Progenitor cell of endocrine pancreas (in vitro differentiated cells): Measurements from ENCODE around the gene RPA1. TPM values are rescaled to one million over a fixed set of nuclear protein-coding genes. Genes with fewer than 3 reads are reported as not detected.

Experiments used
- DNase-seq: peaks from one replicate; pipeline ENCODE4 v3.0.0; 2021; ENCODE audit warnings: low spot score; ENCODE audit not compliant: unreplicated experiment
- H3K27ac Mint-ChIP-seq: 2 replicates; pipeline ENCODE4 v1.8.0; 2021; ENCODE audit warnings: mild to moderate bottlenecking, moderate library complexity, mixed read lengths
- H3K27me3 Mint-ChIP-seq: 2 replicates; pipeline ENCODE4 v1.8.0; 2021; ENCODE audit warnings: mixed read lengths
- H3K36me3 Mint-ChIP-seq: 2 replicates; pipeline ENCODE4 v1.8.0; 2022; ENCODE audit warnings: mixed read lengths; ENCODE audit not compliant: insufficient read depth
- H3K4me1 Mint-ChIP-seq: 2 replicates; pipeline ENCODE4 v1.8.0; 2021; ENCODE audit warnings: low read depth, mixed read lengths
- H3K4me3 Mint-ChIP-seq: 2 replicates; pipeline ENCODE4 v1.8.0; 2021; ENCODE audit warnings: low read depth, mild to moderate bottlenecking, moderate library complexity, mixed read lengths
- H3K9me3 Mint-ChIP-seq: 2 replicates; pipeline ENCODE4 v1.8.0; 2021; ENCODE audit warnings: low read depth, mixed read lengths
- CTCF ChIP-seq: fragments of 200-600 bp; sonication (generic); IDR thresholded peaks from one replicate; pipeline ENCODE4 v1.5.0; 2021; ENCODE audit warnings: antibody characterized with exemption, mild to moderate bottlenecking; ENCODE audit not compliant: unreplicated experiment
- total RNA-seq: library from RNA; stranded (reverse); gene quantifications from 2 replicates; pipeline ENCODE4 v1.2.1, GENCODE V29; 2021

The RPA1 gene
- total RNA-seq, 1 donor from 2014 or later = 119 TPM

GRCh38 chr17:1912146-1912545, 82.3 kb downstream of the RPA1 start:
- H3K27me3 Mint-ChIP-seq = peaks cover 49% of the 10 kb centered on the region
- H3K27ac Mint-ChIP-seq = no peak overlapping the region
- no peak for TF ChIP-seq CTCF
- H3K36me3 Mint-ChIP-seq = no peaks in the 10 kb centered on the region
- H3K9me3 Mint-ChIP-seq = no peaks in the 10 kb centered on the region
- no peak for DNase-seq
- H3K4me3 Mint-ChIP-seq = no peak overlapping the region
- peaks cover 16% of the 10 kb centered on the region for H3K4me1 Mint-ChIP-seq

- Mint-ChIP-seq H3K9me3 (no peaks in the 10 kb centered on the region), H3K27me3 (peaks cover 39% of the 10 kb centered on the region), H3K36me3 (no peaks in the 10 kb centered on the region), H3K27ac (no peak overlapping the region), H3K4me3 (no peak overlapping the region), H3K4me1 (peaks cover 15% of the 10 kb centered on the region)
- no peak for TF ChIP-seq CTCF
- no peak for DNase-seq
Measured at GRCh38 chr17:1913702-1914101, 83.9 kb downstream of the RPA1 start.

DNA sequence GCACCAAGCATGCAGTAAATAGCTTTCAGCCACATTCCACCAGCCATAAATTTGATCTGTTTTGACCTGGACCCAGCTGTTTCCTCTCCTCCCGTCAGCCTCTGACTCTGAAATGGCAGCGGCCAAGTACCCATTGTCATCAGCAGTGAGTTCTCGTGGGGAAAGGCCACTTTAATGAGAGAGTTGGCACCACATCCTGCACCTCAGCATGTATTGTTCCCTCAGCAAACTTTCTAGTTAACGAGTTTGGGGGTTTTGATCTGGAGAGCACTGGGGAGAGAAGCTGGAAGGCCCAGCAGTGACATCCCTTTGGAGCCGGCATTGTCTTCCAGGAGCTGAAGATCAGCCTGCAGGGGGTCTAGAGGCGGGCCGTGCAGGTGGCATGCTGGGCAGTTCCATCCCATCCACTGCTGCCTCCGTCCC, 84.9 kb downstream of the RPA1 start:
- no peak for DNase-seq
- Mint-ChIP-seq H3K4me3 (no peak overlapping the region), H3K9me3 (no peaks in the 10 kb centered on the region), H3K36me3 (no peaks in the 10 kb centered on the region), H3K27ac (no peak overlapping the region), H3K4me1 (peaks cover 14% of the 10 kb centered on the region), H3K27me3 (peaks cover 38% of the 10 kb centered on the region)
- no peak for TF ChIP-seq CTCF

DNA sequence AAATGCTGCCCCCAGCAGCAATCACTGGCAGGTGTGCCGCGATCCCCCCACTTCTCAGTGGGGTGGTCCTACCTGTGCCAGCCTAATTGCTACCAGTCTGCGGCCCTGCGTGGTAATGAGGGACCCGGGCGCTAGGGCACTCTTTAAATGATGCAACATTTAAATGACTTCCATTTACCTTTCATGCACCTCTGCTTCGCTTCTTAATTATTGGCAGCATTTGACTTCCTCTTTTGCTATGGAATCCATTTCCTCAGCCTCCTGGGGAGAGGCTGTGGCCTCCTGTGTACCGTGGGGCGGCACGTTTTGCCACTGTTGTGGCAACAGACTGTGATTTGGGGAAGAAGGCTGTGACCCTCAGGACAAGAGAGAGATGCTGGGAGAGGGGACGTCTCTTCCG, 86.1 kb downstream of the RPA1 start:
- H3K4me3 Mint-ChIP-seq = no peak overlapping the region
- no peak overlapping the region for H3K27ac Mint-ChIP-seq
- TF ChIP-seq CTCF = no peak
- peaks cover 14% of the 10 kb centered on the region for H3K4me1 Mint-ChIP-seq
- H3K36me3 Mint-ChIP-seq = no peaks in the 10 kb centered on the region
- H3K27me3 Mint-ChIP-seq = peaks cover 39% of the 10 kb centered on the region
- H3K9me3 Mint-ChIP-seq = no peaks in the 10 kb centered on the region
- DNase-seq = no peak

DNA sequence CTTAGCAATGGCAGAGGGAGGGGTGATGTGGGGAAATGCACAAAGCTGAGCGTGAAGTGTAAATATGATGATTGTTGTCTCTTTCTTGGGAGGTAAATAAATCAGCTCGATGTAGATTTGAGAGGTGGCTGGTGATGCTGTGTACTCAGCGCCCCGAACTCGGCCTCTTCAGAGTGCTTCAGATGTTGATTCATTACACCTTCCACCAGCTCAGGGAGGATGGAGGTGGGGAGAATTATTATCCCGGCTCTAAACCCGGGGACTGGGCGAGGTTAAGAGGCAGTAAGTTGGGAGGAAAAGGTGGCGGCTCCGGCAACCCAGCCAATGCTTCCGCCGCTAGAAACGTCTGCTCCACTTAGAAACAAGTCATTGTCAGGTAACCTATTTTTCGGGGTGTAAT, 86.5 kb downstream of the RPA1 start:
- Mint-ChIP-seq H3K4me1 (peaks cover 14% of the 10 kb centered on the region), H3K36me3 (no peaks in the 10 kb centered on the region), H3K4me3 (no peak overlapping the region), H3K27ac (no peak overlapping the region), H3K9me3 (no peaks in the 10 kb centered on the region), H3K27me3 (peaks cover 39% of the 10 kb centered on the region)
- no peak for DNase-seq
- TF ChIP-seq CTCF = no peak
